Activated CD4-positive, alpha-beta T cell treated with anti-CD3 and anti-CD28 coated beads, Interleukin-2, amount 50 U/mL, for 48 hours (primary cell): ENCODE results near the gene SMYD3.
"Not testable (repeated sequence)": the region's sequence is repeated elsewhere in the genome, so short reads cannot be mapped to it uniquely, and the experiment has no call there.

ENCODE experiments used
- DNase-seq, 2 experiments: peaks; one replicate each; pipeline ENCODE4 v3.0.0-alpha.2; 2020

The SMYD3 gene

GRCh38 chr1:245969283-245969682, 537.8 kb downstream of the SMYD3 start:
- DNase-seq = no peak

GRCh38 chr1:245968775-245969174, 538.3 kb downstream of the SMYD3 start:
- no peak for DNase-seq

GRCh38 chr1:245965398-245965797, 541.7 kb downstream of the SMYD3 start:
- no peak for DNase-seq

- no peak for DNase-seq
Observed at GRCh38 chr1:245963649-245964048, 543.4 kb downstream of the SMYD3 start.

- DNase-seq = no peak
Observed at GRCh38 chr1:245962453-245962852, 544.6 kb downstream of the SMYD3 start.

GRCh38 chr1:245961137-245961540, 545.9 kb downstream of the SMYD3 start:
- DNase-seq = no peak

GRCh38 chr1:245960171-245960570, 546.9 kb downstream of the SMYD3 start:
- no peak for DNase-seq

- no peak for DNase-seq
Observed at GRCh38 chr1:245958016-245958415, 549.1 kb downstream of the SMYD3 start.

- DNase-seq = no peak
Observed at GRCh38 chr1:245957427-245957826, 549.7 kb downstream of the SMYD3 start.

GRCh38 chr1:245956225-245956624, 550.9 kb downstream of the SMYD3 start:
- peak; percentile 11 to 26 for DNase-seq

GRCh38 chr1:245953876-245954660, 553.0 kb downstream of the SMYD3 start:
- no peak for DNase-seq

GRCh38 chr1:245952383-245953026, 554.6 kb downstream of the SMYD3 start:
- DNase-seq = no peak

- no peak for DNase-seq
Observed at GRCh38 chr1:245948786-245949185, 558.3 kb downstream of the SMYD3 start.

GRCh38 chr1:245946905-245947304, 560.2 kb downstream of the SMYD3 start:
- DNase-seq = no peak

- not testable (repeated sequence) for DNase-seq
Observed at GRCh38 chr1:245945136-245945535, 561.9 kb downstream of the SMYD3 start.

GRCh38 chr1:245942856-245943255, 564.2 kb downstream of the SMYD3 start:
- no peak for DNase-seq

GRCh38 chr1:245941771-245942170, 565.3 kb downstream of the SMYD3 start:
- not testable (repeated sequence) for DNase-seq

- no peak for DNase-seq
Observed at GRCh38 chr1:245939756-245940345, 567.2 kb downstream of the SMYD3 start.

- DNase-seq = no peak
Observed at GRCh38 chr1:245938046-245938435, 569.0 kb downstream of the SMYD3 start.

GRCh38 chr1:245937316-245938045, 569.6 kb downstream of the SMYD3 start:
- DNase-seq = no peak

- no peak for DNase-seq
Observed at GRCh38 chr1:245934409-245934808, 572.7 kb downstream of the SMYD3 start.

- no peak for DNase-seq
Observed at GRCh38 chr1:245933431-245934045, 573.5 kb downstream of the SMYD3 start.
